ENCODE data around the gene STX7.

The STX7 gene

DNA sequence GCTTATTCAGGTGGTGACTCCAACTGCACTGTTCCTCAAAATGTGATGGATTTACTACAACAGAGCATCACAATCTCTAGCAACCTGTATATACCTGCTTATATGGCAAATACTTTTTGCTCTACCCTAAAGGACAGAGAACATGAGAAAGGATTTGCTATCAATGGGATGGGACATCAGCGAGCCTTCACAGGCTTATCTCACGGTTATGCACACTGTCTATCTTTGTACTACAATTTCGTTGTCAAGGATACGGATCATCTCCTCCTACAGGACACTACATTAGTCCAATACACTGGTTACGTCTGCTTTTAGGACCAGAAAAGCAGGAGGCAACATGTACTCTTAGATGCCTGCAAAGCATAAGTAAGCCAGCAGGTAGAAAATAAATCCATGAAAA is 34.2 kb downstream of the STX7 start:
- FAIRE-seq: no peak

GRCh38 chr6:132478266-132478665 is 34.6 kb downstream of the STX7 start:
- no peak for FAIRE-seq
- no peak for DNase-seq (ENCODE audit: insufficient read length, low spot score)

More for the DNA sequence above, 34.2 kb downstream of the STX7 start:
- DNase-seq (ENCODE audit: insufficient read length, low spot score): no peak

DNA sequence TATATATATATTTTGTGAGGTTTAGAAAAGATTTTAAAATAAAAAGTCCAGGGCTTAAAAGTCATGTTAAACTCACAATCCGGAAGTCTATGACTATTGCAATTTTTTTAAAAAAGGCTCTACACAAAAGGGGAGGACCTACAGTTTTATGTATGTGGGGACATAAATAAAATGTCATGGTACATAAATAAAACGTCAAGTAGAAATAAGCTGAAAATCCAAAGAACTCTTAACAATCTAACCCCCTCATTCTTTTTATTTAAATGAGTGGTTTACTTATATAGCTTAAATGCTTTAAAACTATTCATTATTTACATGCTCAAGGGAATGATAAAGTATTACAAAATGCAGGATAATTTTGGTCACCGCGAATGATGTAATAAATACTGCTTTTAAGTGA is 36.2 kb downstream of the STX7 start:
- FAIRE-seq (no peak), DNase-seq (ENCODE audit: insufficient read length, low spot score) (no peak)

GRCh38 chr6:132475925-132476324 is 37.0 kb downstream of the STX7 start:
- no peak for DNase-seq (ENCODE audit: insufficient read length, low spot score)
- FAIRE-seq: no peak

DNA sequence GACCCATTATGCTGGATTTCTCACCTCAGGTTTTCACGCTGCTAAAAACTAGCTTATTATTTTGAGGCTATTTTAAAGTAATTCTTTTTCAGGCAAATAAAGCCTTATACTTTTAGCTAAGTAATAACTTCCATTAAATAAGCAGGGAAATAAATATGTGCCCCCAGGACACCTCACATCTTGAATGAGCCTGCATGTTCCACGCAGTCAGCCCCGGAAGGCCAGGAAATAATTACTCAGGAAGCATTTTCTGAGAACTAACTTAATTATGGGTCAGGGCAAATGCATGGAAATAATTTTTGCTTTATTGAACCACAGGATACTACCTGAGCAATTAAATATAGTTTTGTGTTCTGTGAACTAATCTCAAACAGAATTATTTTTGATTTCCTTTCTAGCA is 41.1 kb downstream of the STX7 start:
- DNase-seq (ENCODE audit: insufficient read length, low spot score): no peak
- FAIRE-seq: no peak

DNA sequence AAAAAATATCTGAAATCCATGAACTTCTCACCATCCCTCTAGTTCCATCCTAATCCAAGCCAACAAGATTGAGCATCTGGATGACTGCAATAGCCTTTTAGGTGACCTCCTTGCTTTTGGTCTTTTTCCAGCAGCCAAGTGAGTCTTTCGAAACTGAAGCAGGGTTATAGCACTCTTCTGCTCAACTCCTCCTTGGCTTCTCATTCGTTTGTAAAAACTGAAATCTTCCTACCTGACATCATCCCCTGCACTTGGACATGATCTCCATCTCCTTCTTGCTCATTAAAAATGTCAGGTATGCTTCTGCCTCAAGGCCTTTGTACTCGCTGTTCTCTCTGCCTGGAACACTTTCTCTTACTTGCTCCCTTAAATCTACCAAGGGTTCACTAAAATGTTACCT is 46.0 kb downstream of the STX7 start:
- FAIRE-seq (no peak), DNase-seq (ENCODE audit: insufficient read length, low spot score) (no peak)

GRCh38 chr6:132465530-132466485 is 47.1 kb downstream of the STX7 start:
- peak; percentile 84 for FAIRE-seq
- no peak for DNase-seq (ENCODE audit: insufficient read length, low spot score)

DNA sequence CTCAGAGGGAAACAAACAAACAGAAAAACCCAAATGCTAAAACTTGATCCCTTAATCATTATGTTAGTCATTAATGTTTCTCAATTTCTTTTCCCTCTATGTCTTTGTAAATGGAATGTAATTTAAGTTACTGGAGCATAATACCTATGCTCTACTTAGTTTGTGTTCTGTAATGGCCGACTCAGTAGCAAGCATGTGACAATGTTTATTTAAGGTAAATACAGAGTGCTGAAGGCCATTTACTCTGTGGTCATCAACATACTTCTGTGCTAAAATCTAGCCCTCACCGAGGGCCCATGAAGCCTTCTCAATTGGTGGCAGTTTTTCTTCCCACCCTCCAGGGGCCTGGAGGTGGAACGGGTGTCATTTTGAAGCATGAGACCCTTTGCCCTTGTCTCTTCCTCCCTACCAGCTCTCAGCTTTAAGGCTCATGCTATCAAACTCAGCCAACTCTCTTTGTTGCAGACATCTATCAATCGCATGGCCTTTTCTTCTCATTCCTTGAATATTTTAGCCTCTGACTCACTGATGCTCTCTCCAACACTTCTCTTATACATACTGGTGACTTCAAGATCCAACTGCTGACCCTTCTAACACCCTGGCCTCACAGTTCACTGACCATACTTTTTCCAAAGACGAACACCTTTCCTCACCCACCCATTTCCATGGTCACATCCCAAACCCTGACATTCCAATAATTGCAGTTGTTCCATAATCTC is 48.2 kb downstream of the STX7 start:
- FAIRE-seq: no peak
- no peak for DNase-seq (ENCODE audit: insufficient read length, low spot score)

DNA sequence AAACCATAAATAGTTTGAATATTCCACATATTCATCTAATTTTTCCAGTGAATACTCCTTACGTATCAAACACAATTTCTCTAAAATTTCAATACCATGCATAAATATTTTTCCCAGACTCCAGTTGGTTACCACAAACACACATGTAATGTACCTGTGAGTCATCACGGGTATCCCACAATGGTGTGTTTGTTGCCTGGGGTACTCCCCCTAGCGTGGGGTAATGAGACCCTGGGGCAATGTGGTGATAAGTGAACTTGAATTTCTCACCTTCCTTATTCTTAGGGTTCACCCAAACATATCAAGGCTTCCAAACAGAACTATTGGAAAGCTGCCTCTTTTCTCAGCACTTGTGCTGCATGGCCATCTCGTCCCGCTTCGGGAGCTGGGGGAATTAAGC is 51.0 kb downstream of the STX7 start:
- DNase-seq (ENCODE audit: insufficient read length, low spot score): no peak
- no peak for FAIRE-seq

DNA sequence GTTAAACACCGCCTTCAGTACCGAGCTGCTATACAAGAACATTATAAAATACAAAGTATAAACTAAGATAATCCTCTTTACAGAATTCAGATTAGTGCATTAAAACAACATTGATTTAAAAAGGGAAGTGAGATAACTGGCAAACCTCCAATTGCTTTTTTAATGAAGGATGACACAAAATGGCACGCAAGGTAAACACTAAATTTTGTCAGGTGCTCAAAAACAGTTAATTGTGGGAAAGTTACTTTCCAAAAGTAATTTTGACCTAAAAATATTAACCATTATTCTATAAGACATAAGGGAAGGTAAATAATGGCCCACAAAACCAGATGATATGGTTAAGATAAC is 53.3 kb downstream of the STX7 start:
- DNase-seq (ENCODE audit: insufficient read length, low spot score) (no peak), FAIRE-seq (no peak)

DNA sequence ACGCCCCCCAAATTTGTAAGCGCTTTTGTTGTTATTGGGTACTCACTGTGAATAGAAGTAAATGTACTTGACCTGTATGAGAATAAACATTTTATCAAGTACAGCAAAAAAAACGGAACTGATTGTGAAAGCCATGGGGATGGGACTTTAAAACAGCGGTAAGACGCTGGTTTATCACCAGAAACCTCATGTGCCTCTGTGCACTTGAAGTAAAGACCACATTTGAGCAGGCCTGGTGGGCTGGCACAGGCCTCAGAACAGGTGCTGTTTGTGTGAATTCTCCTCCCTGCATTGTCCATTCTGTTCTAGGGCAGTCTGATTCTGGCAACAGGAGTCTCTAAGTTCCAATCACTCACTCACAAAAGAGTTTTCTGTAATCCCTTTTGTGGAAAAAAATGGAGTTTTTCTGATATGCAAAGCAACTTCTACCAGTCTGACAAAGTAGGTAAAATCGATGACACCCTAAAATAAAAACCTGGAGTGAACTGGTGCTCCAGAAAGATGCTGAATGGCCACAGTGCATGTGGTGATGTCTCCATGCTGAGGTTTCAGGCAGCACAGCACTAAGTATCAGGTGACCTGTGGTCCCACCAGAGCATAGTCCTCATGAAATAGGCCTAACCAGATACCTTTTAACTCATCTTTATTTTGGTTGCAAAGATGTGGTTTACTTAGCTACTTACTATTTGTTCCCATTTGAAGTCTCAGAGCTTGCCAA is 53.9 kb downstream of the STX7 start:
- DNase-seq (ENCODE audit: insufficient read length, low spot score) (no peak), FAIRE-seq (no peak)

GRCh38 chr6:132456700-132457143 is 56.2 kb downstream of the STX7 start:
- FAIRE-seq (peak; percentile 90), DNase-seq (ENCODE audit: insufficient read length, low spot score) (peak; percentile 15)

DNA sequence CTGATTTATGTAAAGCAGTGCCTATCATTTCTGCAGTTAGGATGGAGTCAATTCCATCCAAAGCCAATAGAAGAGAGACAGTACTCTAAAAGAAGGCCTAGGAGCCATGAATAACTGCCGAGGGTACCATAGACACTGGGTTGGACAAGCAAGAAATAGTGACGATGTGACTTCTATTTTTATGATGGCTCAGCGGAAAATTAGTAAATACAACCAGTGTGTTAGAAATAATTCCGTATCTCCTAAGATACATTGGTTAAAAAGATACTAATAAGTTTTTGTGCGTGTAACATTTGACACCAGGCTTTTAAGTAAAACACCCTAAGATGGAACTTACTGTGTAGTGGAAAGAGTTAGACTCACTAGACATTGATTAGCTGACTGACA is 66.1 kb downstream of the STX7 start:
- no peak for DNase-seq (ENCODE audit: insufficient read length, low spot score)
- no peak for FAIRE-seq

DNA sequence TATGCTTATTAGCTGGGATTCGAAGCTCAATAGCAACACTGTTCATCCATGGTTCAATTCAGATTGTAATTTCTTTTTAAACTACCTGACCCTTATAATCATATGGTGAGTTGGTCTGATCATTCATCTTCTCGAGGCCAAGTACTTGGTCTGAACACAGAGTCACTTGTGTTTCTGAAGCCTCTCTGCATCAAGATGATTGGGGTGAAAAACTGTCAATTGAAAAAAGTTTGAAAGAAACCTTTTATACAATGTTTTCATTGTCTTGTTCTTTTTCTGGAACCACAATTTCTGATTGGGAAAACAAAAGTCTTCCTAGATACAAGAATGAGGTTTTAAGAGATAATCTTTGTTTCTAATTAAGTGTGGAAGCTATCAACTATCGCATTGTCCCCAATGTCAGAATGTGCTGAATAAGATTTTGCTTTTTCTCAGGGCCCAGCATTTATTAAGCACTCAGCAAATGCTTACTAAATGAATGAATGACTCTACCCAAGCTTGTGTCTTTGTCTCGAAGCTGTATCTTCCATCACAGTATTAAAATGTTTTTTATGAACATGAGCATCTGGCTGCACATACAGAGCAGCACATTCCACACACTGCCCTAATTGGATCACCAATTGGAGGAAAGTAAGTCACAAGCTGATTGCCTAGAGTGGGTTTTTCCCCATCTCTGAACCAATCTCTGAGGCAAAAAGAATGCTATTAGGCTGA is 66.6 kb downstream of the STX7 start:
- FAIRE-seq (no peak), DNase-seq (ENCODE audit: insufficient read length, low spot score) (no peak)

DNA sequence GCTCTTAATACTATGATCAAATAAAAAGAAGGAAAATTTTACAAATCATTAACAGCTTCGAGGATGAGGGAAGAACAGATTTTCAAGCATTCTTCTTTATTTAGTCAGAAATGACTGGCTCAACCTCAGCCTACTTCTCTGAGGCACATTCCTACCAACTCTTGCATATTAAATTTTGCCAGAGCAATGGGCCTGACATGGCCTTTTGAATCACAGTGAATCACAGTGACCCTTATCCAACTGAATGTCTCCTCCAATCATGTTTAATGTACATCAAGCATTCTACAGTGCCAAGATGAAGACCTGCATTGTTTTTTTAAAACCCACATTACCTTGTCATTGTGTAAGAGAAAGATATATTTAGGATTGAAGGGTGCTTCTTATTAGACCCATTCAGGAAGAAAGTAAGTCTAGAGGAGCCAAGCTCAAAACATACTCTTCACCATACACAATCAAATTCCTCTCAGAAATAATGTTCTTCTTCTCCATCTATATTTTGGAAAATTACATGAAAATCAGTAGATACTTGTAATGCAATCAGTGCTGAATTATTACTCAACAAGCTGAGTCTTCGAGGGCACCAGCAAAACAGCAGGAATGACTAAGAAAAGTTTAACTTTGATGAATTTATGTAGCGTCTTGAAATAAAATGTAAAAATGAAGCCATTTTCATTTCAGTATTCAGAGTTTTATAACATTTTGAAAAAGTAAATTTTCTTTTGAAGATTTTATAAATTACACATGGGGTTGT is 67.5 kb downstream of the STX7 start:
- FAIRE-seq (no peak), DNase-seq (ENCODE audit: insufficient read length, low spot score) (no peak)

DNA sequence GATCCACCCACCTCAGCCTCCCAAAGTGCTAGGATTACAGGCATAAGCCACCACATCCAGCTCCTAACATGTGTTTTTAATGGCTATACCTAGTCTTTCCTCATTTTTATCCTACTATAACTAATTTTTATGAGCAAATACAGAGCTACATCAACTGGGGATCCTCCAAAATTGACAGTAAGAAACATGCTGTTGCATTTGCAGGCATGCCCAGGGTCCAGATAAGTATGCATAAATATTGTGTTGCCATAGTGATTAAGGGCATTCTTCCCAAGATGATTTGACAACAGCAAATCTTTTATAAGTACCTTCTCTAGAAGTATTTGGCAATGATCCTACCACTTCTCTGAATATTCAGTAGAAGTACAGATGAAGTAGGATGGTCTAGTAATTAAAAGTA is 69.7 kb downstream of the STX7 start:
- FAIRE-seq (no peak), DNase-seq (ENCODE audit: insufficient read length, low spot score) (no peak)

DNA sequence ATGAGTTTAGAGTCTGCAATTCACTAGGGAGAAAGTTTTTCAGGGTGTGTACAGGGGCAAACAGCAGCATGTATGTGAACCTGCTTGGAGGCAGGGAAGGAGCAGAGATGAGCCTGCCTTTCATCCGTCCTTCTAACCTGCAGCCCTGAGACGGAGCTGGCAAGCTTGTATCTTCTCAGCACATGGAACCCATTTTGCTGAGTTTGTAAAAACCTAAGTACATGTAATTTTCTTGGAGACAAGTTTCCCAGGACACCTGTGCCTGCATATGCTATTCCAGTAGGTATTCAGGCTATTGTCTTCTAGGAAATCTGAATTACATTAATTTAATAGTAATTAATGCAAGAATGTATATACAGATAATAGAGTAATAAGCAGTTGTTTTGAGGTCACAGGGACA is 82.8 kb downstream of the STX7 start:
- DNase-seq (ENCODE audit: insufficient read length, low spot score) (no peak), FAIRE-seq (no peak)

GRCh38 chr6:132425176-132425575 is 87.7 kb downstream of the STX7 start:
- no peak for FAIRE-seq
- no peak for DNase-seq (ENCODE audit: insufficient read length, low spot score)

DNA sequence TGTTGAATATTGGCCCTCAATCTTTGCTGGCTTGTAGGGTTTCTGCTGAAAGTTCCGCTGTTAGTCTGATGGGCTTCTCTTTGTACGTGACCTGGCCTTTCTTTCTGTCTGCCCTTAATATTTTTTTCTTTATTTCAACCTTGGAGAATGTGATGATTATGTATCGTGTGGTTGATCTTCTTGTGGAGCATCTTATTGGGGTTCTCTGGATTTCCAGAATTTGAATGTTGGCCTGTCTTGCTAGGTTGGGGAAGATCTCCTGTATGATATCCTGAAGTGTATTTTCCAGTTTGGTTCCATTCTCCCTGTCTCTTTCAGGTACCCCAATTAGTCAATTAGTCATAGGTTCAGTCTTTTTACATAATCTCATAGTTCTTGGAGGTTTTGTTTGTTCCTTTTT is 89.1 kb downstream of the STX7 start:
- FAIRE-seq (no peak), DNase-seq (ENCODE audit: insufficient read length, low spot score) (no peak)
